Rectal smooth muscle tissue (tissue), 1 donor: ENCODE measurements around the gene TUB.

ENCODE experiments used
- H3K27ac ChIP-seq: one replicate; pipeline ENCODE4 v1.7.0; 2013; ENCODE audit warnings: low read depth, low read length, inconsistent platforms
- H3K27me3 ChIP-seq: one replicate; pipeline ENCODE4 v1.7.0; 2013; ENCODE audit warnings: low read length; ENCODE audit not compliant: control insufficient read depth, insufficient read depth
- H3K36me3 ChIP-seq: one replicate; pipeline ENCODE4 v1.7.0; 2013; ENCODE audit warnings: low read length; ENCODE audit not compliant: control insufficient read depth, insufficient read depth
- H3K4me1 ChIP-seq: one replicate; pipeline ENCODE4 v1.7.0; 2013; ENCODE audit warnings: low read length; ENCODE audit not compliant: control insufficient read depth, insufficient read depth
- H3K4me3 ChIP-seq: one replicate; pipeline ENCODE4 v1.7.0; 2013; ENCODE audit warnings: low read length
- H3K9ac ChIP-seq: one replicate; pipeline ENCODE4 v1.7.0; 2013; ENCODE audit warnings: low read length

Gene TUB

GRCh38 chr11:8080674-8081590, at the start of gene TUB:
TSS of gene TUB (plus strand) at chr11:8081211. CDS start at chr11:8081511, 300 bp downstream.
- peaks cover 6% of the 10 kb centered on the region for H3K27me3 ChIP-seq
- H3K27ac ChIP-seq, result no peak within 1 kb of the TSS
- no peaks in the 10 kb centered on the region for H3K36me3 ChIP-seq
- H3K4me3 ChIP-seq, result peak within 1 kb of the TSS; percentile 68
- no peak within 1 kb of the TSS for H3K9ac ChIP-seq
- H3K4me1 ChIP-seq, result peaks cover 9% of the 10 kb centered on the region

- H3K27ac ChIP-seq, result no peak overlapping the region
- H3K36me3 ChIP-seq, result no peaks in the 10 kb centered on the region
- H3K4me1 ChIP-seq, result peaks cover 4% of the 10 kb centered on the region
- H3K27me3 ChIP-seq, result no peaks in the 10 kb centered on the region
- H3K4me3 ChIP-seq, result no peak overlapping the region
- no peak overlapping the region for H3K9ac ChIP-seq
Observed at GRCh38 chr11:8031248-8032115, 49.5 kb upstream of the TUB start.

- H3K27me3 ChIP-seq, result no peaks in the 10 kb centered on the region
- no peak overlapping the region for H3K9ac ChIP-seq
- H3K36me3 ChIP-seq, result no peaks in the 10 kb centered on the region
- no peak overlapping the region for H3K27ac ChIP-seq
- H3K4me3 ChIP-seq, result no peak overlapping the region
- H3K4me1 ChIP-seq, result peaks cover 4% of the 10 kb centered on the region
Observed at GRCh38 chr11:8032122-8032521, 48.9 kb upstream of the TUB start.

- no peak overlapping the region for H3K9ac ChIP-seq
- no peak overlapping the region for H3K4me3 ChIP-seq
- H3K4me1 ChIP-seq, result peaks cover 4% of the 10 kb centered on the region
- no peak overlapping the region for H3K27ac ChIP-seq
- H3K27me3 ChIP-seq, result no peaks in the 10 kb centered on the region
- no peaks in the 10 kb centered on the region for H3K36me3 ChIP-seq
Observed at GRCh38 chr11:8032576-8033304, 48.3 kb upstream of the TUB start.

- H3K4me1 ChIP-seq, result peaks cover 4% of the 10 kb centered on the region
- no peak overlapping the region for H3K9ac ChIP-seq
- no peak overlapping the region for H3K27ac ChIP-seq
- no peaks in the 10 kb centered on the region for H3K27me3 ChIP-seq
- no peak overlapping the region for H3K4me3 ChIP-seq
- no peaks in the 10 kb centered on the region for H3K36me3 ChIP-seq
Observed at GRCh38 chr11:8033305-8034105, 47.5 kb upstream of the TUB start.

GRCh38 chr11:8034106-8034585, 46.9 kb upstream of the TUB start:
- H3K27me3 ChIP-seq, result no peaks in the 10 kb centered on the region
- H3K4me3 ChIP-seq, result no peak overlapping the region
- H3K4me1 ChIP-seq, result peaks cover 4% of the 10 kb centered on the region
- no peak overlapping the region for H3K9ac ChIP-seq
- H3K36me3 ChIP-seq, result no peaks in the 10 kb centered on the region
- H3K27ac ChIP-seq, result no peak overlapping the region

GRCh38 chr11:8034604-8035190, 46.3 kb upstream of the TUB start:
- Histone ChIP-seq H3K36me3 (no peaks in the 10 kb centered on the region), H3K4me3 (no peak overlapping the region), H3K27me3 (no peaks in the 10 kb centered on the region), H3K27ac (no peak overlapping the region), H3K4me1 (peaks cover 4% of the 10 kb centered on the region), H3K9ac (no peak overlapping the region)

GRCh38 chr11:8035200-8035855, 45.7 kb upstream of the TUB start:
- no peaks in the 10 kb centered on the region for H3K36me3 ChIP-seq
- H3K4me1 ChIP-seq, result peaks cover 4% of the 10 kb centered on the region
- H3K27me3 ChIP-seq, result no peaks in the 10 kb centered on the region
- no peak overlapping the region for H3K27ac ChIP-seq
- no peak overlapping the region for H3K9ac ChIP-seq
- H3K4me3 ChIP-seq, result no peak overlapping the region

GRCh38 chr11:8036002-8036802, 44.8 kb upstream of the TUB start:
- no peak overlapping the region for H3K4me3 ChIP-seq
- H3K27ac ChIP-seq, result no peak overlapping the region
- no peak overlapping the region for H3K9ac ChIP-seq
- peaks cover 4% of the 10 kb centered on the region for H3K4me1 ChIP-seq
- no peaks in the 10 kb centered on the region for H3K36me3 ChIP-seq
- no peaks in the 10 kb centered on the region for H3K27me3 ChIP-seq

GRCh38 chr11:8036986-8037385, 44.0 kb upstream of the TUB start:
- H3K27me3 ChIP-seq, result no peaks in the 10 kb centered on the region
- no peaks in the 10 kb centered on the region for H3K36me3 ChIP-seq
- no peak overlapping the region for H3K4me3 ChIP-seq
- H3K27ac ChIP-seq, result no peak overlapping the region
- no peak overlapping the region for H3K9ac ChIP-seq
- H3K4me1 ChIP-seq, result peaks cover 4% of the 10 kb centered on the region
